ENCODE results near the gene SYT8. TPM values are rescaled to one million over a fixed set of nuclear protein-coding genes. Genes with fewer than 3 reads are reported as not detected.
A peak's percentile ranks its signal among the peaks of the same experiment; 100 is the strongest.

Gene SYT8
- total and polyA plus RNA-seq, 2 of the 8 experiments (the other 6 are each of a cell fraction or from before 2014, with no cell fraction given) = not detected

DNA sequence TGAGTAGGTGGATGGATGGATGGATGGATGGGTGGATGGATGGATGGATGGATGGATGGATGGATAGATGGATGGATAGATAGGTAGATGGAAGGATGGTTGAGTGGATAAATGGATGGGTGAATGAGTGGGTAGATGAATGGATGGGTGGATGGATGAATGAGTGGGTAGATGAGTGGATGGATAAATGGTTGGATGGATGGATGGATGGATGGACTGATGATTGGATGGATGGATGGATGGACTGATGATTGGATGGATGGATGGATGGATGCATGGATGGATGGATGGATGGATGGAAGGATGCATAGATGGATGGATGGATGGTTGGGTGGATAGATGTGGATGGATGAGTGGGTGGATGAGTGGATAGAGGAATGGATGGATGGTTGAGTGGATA lies 13.2 kb upstream of the SYT8 start:
- FAIRE-seq (no peak), DNase-seq (ENCODE audit: low read depth in 1 of 2, low spot score in 2 of 2) (no peak)
- H3K9me3 ChIP-seq (ENCODE audit: insufficient read depth in 2 of 2, low read depth in 1 of 2, low read length in 1 of 2) = peaks cover 0 to 7% of the 10 kb centered on the region in 2 experiments; a peak in 2 of 4 replicates
- H3K27ac ChIP-seq (ENCODE audit: low read depth, low read length) = no peak overlapping the region
- H2AFZ ChIP-seq (ENCODE audit: low read length) = no peak overlapping the region
- ChIA-PET POLR2A (ENCODE audit: partially characterized antibody) (no interaction called here), CTCF (ENCODE audit: partially characterized antibody) (interaction anchor here (0.6 to 15.8 kb wide), 5 partner anchors 12 to 331 kb away, joined by 3 to 439 read pairs (median 25); partner anchors contain the start of gene SYT8)
- H3K56ac ChIP-seq (replicated peaks; ENCODE audit: insufficient read length, low read depth, low read length) = peak overlapping the region; percentile 97
- H3K23ac ChIP-seq (ENCODE audit: insufficient read length) = no peak overlapping the region
- no peak overlapping the region for H4K91ac ChIP-seq (replicated peaks; ENCODE audit: insufficient read length, low read length)
- no peak overlapping the region for H2BK120ac ChIP-seq (replicated peaks; ENCODE audit: low read depth, low read length)
- H3K79me2 ChIP-seq (ENCODE audit: control insufficient read depth in 1 of 2, insufficient read depth in 2 of 2, low read length in 2 of 2) = no peaks in the 10 kb centered on the region
- no peak overlapping the region for H2BK12ac ChIP-seq (ENCODE audit: low read depth, low read length)
- peaks cover 0 to 2% (median 0%) of the 10 kb centered on the region in 4 experiments; a peak in 3 of 7 replicates for H3K4me1 ChIP-seq (replicated peaks in 1 of 4; ENCODE audit: control insufficient read depth in 3 of 4, insufficient read depth in 4 of 4, low read length in 3 of 4)
- no peak overlapping the region for H3K4me2 ChIP-seq (ENCODE audit: insufficient read depth in 1 of 2, low read depth in 2 of 2, low read length in 2 of 2)
- no peak overlapping the region for H3K4ac ChIP-seq (replicated peaks; ENCODE audit: insufficient read length, low read depth, low read length)
- no peak overlapping the region for H2BK15ac ChIP-seq (ENCODE audit: low read length)
- H3K27me3 ChIP-seq (replicated peaks in 1 of 4; ENCODE audit: control insufficient read depth in 3 of 4, extremely low read depth in 1 of 4, insufficient read depth in 3 of 4, low read length in 3 of 4) = no peaks in the 10 kb centered on the region
- no peaks in the 10 kb centered on the region for H3K79me1 ChIP-seq (ENCODE audit: low read depth, low read length)
- H3K18ac ChIP-seq (ENCODE audit: extremely low read depth, low read length) = no peak overlapping the region
- H2BK20ac ChIP-seq (ENCODE audit: low read length) = no peak overlapping the region
- H4K8ac ChIP-seq (ENCODE audit: extremely low read depth, insufficient read depth, low read length) = no peak overlapping the region
- no peak overlapping the region for H4K5ac ChIP-seq (ENCODE audit: insufficient read length, low read depth, low read length)
- H4K20me1 ChIP-seq (replicated peaks in 1 of 2; ENCODE audit: control insufficient read depth in 1 of 2, insufficient read depth in 2 of 2, low read length in 2 of 2) = peaks cover 0 to 8% of the 10 kb centered on the region in 2 experiments
- H3K36me3 ChIP-seq (ENCODE audit: control insufficient read depth in 2 of 4, insufficient read depth in 4 of 4, low read length in 3 of 4) = no peaks in the 10 kb centered on the region
- H3K14ac ChIP-seq (ENCODE audit: insufficient read length) = no peak overlapping the region
- H3K9ac ChIP-seq (replicated peaks in 1 of 4; ENCODE audit: extremely low read depth in 1 of 4, low read depth in 3 of 4, low read length in 3 of 4) = no peak overlapping the region
- no peak overlapping the region for H2BK5ac ChIP-seq (ENCODE audit: low read depth, low read length)
- no peak overlapping the region for H3K4me3 ChIP-seq (ENCODE audit: extremely low read depth in 1 of 4, insufficient read depth in 2 of 4, low read depth in 3 of 4, low read length in 4 of 4)
- H2AK5ac ChIP-seq (ENCODE audit: low read depth, low read length) = no peak overlapping the region
- H3K23me2 ChIP-seq (ENCODE audit: low read depth, low read length) = peaks cover 8% of the 10 kb centered on the region; the same call in 1 of the 2 replicates
- TF ChIP-seq, protein P1, sequence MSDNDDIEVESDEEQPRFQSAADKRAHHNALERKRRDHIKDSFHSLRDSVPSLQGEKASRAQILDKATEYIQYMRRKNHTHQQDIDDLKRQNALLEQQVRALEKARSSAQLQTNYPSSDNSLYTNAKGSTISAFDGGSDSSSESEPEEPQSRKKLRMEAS (IDR thresholded peaks at IDR 0.05) = no peak
